IMR-90 (cell line): ENCODE results near the gene RFX3. TPM values are rescaled to one million over a fixed set of nuclear protein-coding genes. Genes with fewer than 3 reads are reported as not detected.

Experiments used
- ATAC-seq: fragments of 200-7000 bp; cut with Tn5 transposase; 2 replicates; pipeline ENCODE4 v1.9.1; 2020; ENCODE audit warnings: low read depth, mild to moderate bottlenecking, moderate library complexity
- BruUV-seq: library from RNA; stranded (reverse); fragments of 400-500 nt; replicated peaks from 2 replicates; lab custom pipeline; 2021; lab: Mats Ljungman, UMichigan
- CTCF ChIA-PET: fragments of 300-600 bp; formaldehyde crosslinking; extraction: SDS; loops from one replicate; lab custom pipeline; 2021; ENCODE audit warnings: antibody characterized with exemption; lab: Yijun Ruan, JAX
- POLR2A ChIA-PET: fragments of 300-600 bp; sonication (Branson Sonifier 250); formaldehyde crosslinking; loops from one replicate; lab custom pipeline; 2022; ENCODE audit warnings: antibody characterized with exemption; ENCODE audit not compliant: unreplicated experiment; lab: Charles Lee
- DNase-seq: peaks from one replicate; pipeline ENCODE4 v3.0.0; 2013
- H2AFZ ChIP-seq: replicated peaks from 2 replicates; pipeline ENCODE3; 2013; ENCODE audit warnings: low read length, mild to moderate bottlenecking; ENCODE audit not compliant: poor library complexity
- H2AK5ac ChIP-seq: 2 replicates; pipeline ENCODE4 v1.6.1; 2013; ENCODE audit warnings: low read depth, low read length, inconsistent platforms
- H2AK9ac ChIP-seq: replicated peaks from 2 replicates; pipeline ENCODE3; 2013; ENCODE audit warnings: mild to moderate bottlenecking, low read depth, low read length, moderate library complexity; ENCODE audit not compliant: poor library complexity
- H2BK120ac ChIP-seq: 2 replicates; pipeline ENCODE4 v1.6.1; 2013; ENCODE audit warnings: low read depth, low read length, inconsistent platforms
- H2BK15ac ChIP-seq: 3 replicates; pipeline ENCODE4 v1.6.1; 2013; ENCODE audit warnings: low read depth, low read length, inconsistent platforms
- H2BK20ac ChIP-seq: 2 replicates; pipeline ENCODE4 v1.6.1; 2013; ENCODE audit warnings: low read depth, mild to moderate bottlenecking, inconsistent platforms, low read length, moderate library complexity
- H2BK5ac ChIP-seq: 2 replicates; pipeline ENCODE4 v1.6.1; 2013; ENCODE audit warnings: mild to moderate bottlenecking, low read depth, low read length, inconsistent platforms; ENCODE audit not compliant: poor library complexity, severe bottlenecking
- H3K14ac ChIP-seq: replicated peaks from 2 replicates; pipeline ENCODE4 v1.6.1; 2013; ENCODE audit warnings: low read depth, low read length, inconsistent platforms
- H3K18ac ChIP-seq: 2 replicates; pipeline ENCODE4 v1.6.1; 2013; ENCODE audit warnings: low read depth, low read length, control low read depth
- H3K23ac ChIP-seq: 2 replicates; pipeline ENCODE4 v1.6.1; 2013; ENCODE audit warnings: low read depth, low read length, inconsistent platforms
- H3K27ac ChIP-seq: 2 replicates; pipeline ENCODE4 v1.5.1; 2013; ENCODE audit warnings: mild to moderate bottlenecking, control low read depth, low read length; ENCODE audit not compliant: insufficient read depth
- H3K27me3 ChIP-seq: 2 replicates; pipeline ENCODE4 v1.6.1; 2013; ENCODE audit warnings: low read length; ENCODE audit not compliant: control insufficient read depth, insufficient read depth
- H3K36me3 ChIP-seq: 2 replicates; pipeline ENCODE4 v1.6.1; 2013; ENCODE audit warnings: low read length, mixed read lengths; ENCODE audit not compliant: control insufficient read depth, insufficient read depth
- H3K4ac ChIP-seq: 2 replicates; pipeline ENCODE4 v1.6.1; 2013; ENCODE audit warnings: low read depth, low read length, inconsistent platforms
- H3K4me1 ChIP-seq: 2 replicates; pipeline ENCODE4 v1.6.1; 2013; ENCODE audit warnings: low read length, mixed read lengths; ENCODE audit not compliant: control insufficient read depth, insufficient read depth
- H3K4me2 ChIP-seq: 2 replicates; pipeline ENCODE4 v1.6.1; 2013; ENCODE audit warnings: low read depth, mild to moderate bottlenecking, control low read depth, low read length, moderate library complexity
- H3K4me3 ChIP-seq: 2 replicates; pipeline ENCODE4 v1.5.1; 2013; ENCODE audit warnings: low read depth, mild to moderate bottlenecking, control low read depth, low read length, moderate library complexity; ENCODE audit not compliant: insufficient read depth
- H3K56ac ChIP-seq: 2 replicates; pipeline ENCODE4 v1.6.1; 2013; ENCODE audit warnings: low read length, inconsistent platforms; ENCODE audit not compliant: insufficient read depth; ENCODE audit errors: extremely low read depth
- H3K79me1 ChIP-seq, 2 experiments: 2 replicates each; pipeline ENCODE4 v1.6.1; 2013; ENCODE audit warnings: low read length in 2 of 2, inconsistent platforms in 1 of 2, low read depth in 1 of 2
- H3K9ac ChIP-seq: 2 replicates; pipeline ENCODE4 v1.6.1; 2013; ENCODE audit warnings: low read depth, low read length, control low read depth
- H3K9me1 ChIP-seq: 2 replicates; pipeline ENCODE4 v1.6.1; 2013; ENCODE audit warnings: low read length, inconsistent platforms; ENCODE audit not compliant: insufficient read depth
- H3K9me3 ChIP-seq: 2 replicates; pipeline ENCODE4 v1.6.1; 2013; ENCODE audit warnings: low read length; ENCODE audit not compliant: control insufficient read depth, insufficient read depth
- H4K20me1 ChIP-seq: 2 replicates; pipeline ENCODE4 v1.6.1; 2013; ENCODE audit warnings: low read length, inconsistent platforms; ENCODE audit not compliant: insufficient read depth
- H4K5ac ChIP-seq: 2 replicates; pipeline ENCODE4 v1.6.1; 2013; ENCODE audit warnings: mild to moderate bottlenecking, low read depth, low read length, control low read depth
- H4K8ac ChIP-seq, 2 experiments: 2 replicates each; pipeline ENCODE4 v1.6.1; 2013; ENCODE audit warnings: low read depth in 2 of 2, low read length in 2 of 2, control low read depth in 1 of 2, inconsistent platforms in 1 of 2
- H4K91ac ChIP-seq: 2 replicates; pipeline ENCODE4 v1.6.1; 2013; ENCODE audit warnings: low read depth, low read length, inconsistent platforms; ENCODE audit not compliant: insufficient read depth
- BHLHE40 ChIP-seq: fragments of 150-350 bp; IDR thresholded peaks from 2 replicates; pipeline ENCODE4 v1.6.1; 2016; ENCODE audit warnings: mild to moderate bottlenecking, low read depth, low read length
- CEBPB ChIP-seq: IDR thresholded peaks from 2 replicates; pipeline ENCODE4 v1.6.1; 2012; ENCODE audit warnings: low read depth, low read length, improper control_type of control experiment
- CHD1 ChIP-seq: IDR thresholded peaks from 2 replicates; pipeline ENCODE4 v1.6.1; 2012; ENCODE audit warnings: low read depth, low read length, improper control_type of control experiment
- CTCF ChIP-seq: conservative IDR thresholded peaks from 2 replicates; pipeline ENCODE4 v1.5.1; 2012; ENCODE audit warnings: mild to moderate bottlenecking, low read depth, low read length, improper control_type of control experiment
- ELK1 ChIP-seq: fragments of 150-350 bp; IDR thresholded peaks from 2 replicates; pipeline ENCODE4 v1.6.1; 2016; ENCODE audit warnings: low read depth, mild to moderate bottlenecking, low read length, moderate library complexity, borderline replicate concordance
- FOS ChIP-seq: fragments of 150-350 bp; IDR thresholded peaks from 2 replicates; pipeline ENCODE4 v1.6.1; 2016; ENCODE audit warnings: low read depth, low read length
- MAFK ChIP-seq: IDR thresholded peaks from 2 replicates; pipeline ENCODE4 v1.6.1; 2012; ENCODE audit warnings: low read depth, low read length, improper control_type of control experiment
- MAZ ChIP-seq: IDR thresholded peaks from 2 replicates; pipeline ENCODE4 v1.6.1; 2012; ENCODE audit warnings: low read depth, mild to moderate bottlenecking, low read length, improper control_type of control experiment, moderate library complexity, borderline replicate concordance
- MXI1 ChIP-seq: IDR thresholded peaks from 2 replicates; pipeline ENCODE4 v1.6.1; 2012; ENCODE audit warnings: low read depth, mild to moderate bottlenecking, low read length, moderate library complexity, borderline replicate concordance
- NFE2L2 ChIP-seq: fragments of 150-350 bp; IDR thresholded peaks from 2 replicates; pipeline ENCODE4 v1.6.1; 2016; ENCODE audit warnings: low read depth, mild to moderate bottlenecking, low read length
- POLR2A ChIP-seq: IDR thresholded peaks from 2 replicates; pipeline ENCODE4 v1.6.1; 2012; ENCODE audit warnings: mild to moderate bottlenecking, low read depth, low read length
- RAD21 ChIP-seq: IDR thresholded peaks from 2 replicates; pipeline ENCODE4 v1.6.1; 2012; ENCODE audit warnings: low read length, improper control_type of control experiment
- RCOR1 ChIP-seq: IDR thresholded peaks from 2 replicates; pipeline ENCODE4 v1.6.1; 2012; ENCODE audit warnings: mild to moderate bottlenecking, low read length, improper control_type of control experiment; ENCODE audit not compliant: insufficient replicate concordance
- RFX5 ChIP-seq: IDR thresholded peaks from 2 replicates; pipeline ENCODE4 v1.8.0; 2012; ENCODE audit warnings: low read depth, mild to moderate bottlenecking, low read length, moderate library complexity
- SMC3 ChIP-seq: fragments of 150-350 bp; IDR thresholded peaks from 2 replicates; pipeline ENCODE4 v1.6.1; 2016; ENCODE audit warnings: low read depth, mild to moderate bottlenecking, antibody characterized with exemption, low read length, moderate library complexity
- USF2 ChIP-seq: fragments of 150-350 bp; IDR thresholded peaks from 2 replicates; pipeline ENCODE4 v1.6.1; 2017; ENCODE audit warnings: mild to moderate bottlenecking, antibody characterized with exemption, low read length, low read depth
- WGBS, 2 experiments: methylation state at CpG; one replicate each; pipeline versions ENCODE4 v1.1.5 to v1.1.7; 2013; ENCODE audit warnings: missing lambda C conversion rate in 2 of 2; ENCODE audit not compliant: insufficient read length in 1 of 2; ENCODE audit errors: extremely low coverage in 2 of 2; 5-methylcytosine and 5-hydroxymethylcytosine counted together
- dilution Hi-C: fragments of 300-500 bp; cut with HindIII; formaldehyde crosslinking; loops from one replicate; pipeline ENCODE4 v1.14.3; 2018; ENCODE audit warnings: low sequenced_read_pairs; ENCODE audit not compliant: unreplicated experiment
- in situ Hi-C: fragments of 300-500 bp; cut with MboI; formaldehyde crosslinking; loops from 3 replicates; pipeline ENCODE4 v1.14.3; 2019; ENCODE audit warnings: low sequenced_read_pairs, inconsistent platforms, mixed read lengths
- intact Hi-C: fragments of 100-400 bp; cut with micrococcal nuclease; formaldehyde crosslinking; loops from 2 replicates; pipeline ENCODE4 v1.10.0; 2022
- polyA plus RNA-seq, 3 experiments: library from polyadenylated mRNA; depleted of rRNA; stranded (reverse); fragments of >200 nt; gene quantifications; 2 replicates each; pipeline ENCODE4 v1.2.3, GENCODE V29; 2012; ENCODE audit warnings: low replicate concordance in 1 of 3
- total RNA-seq: library from RNA; depleted of rRNA; stranded (reverse); fragments of >200 nt; gene quantifications from 2 replicates; pipeline ENCODE4 v1.2.3, GENCODE V29; 2012

Gene RFX3
- total and polyA plus RNA-seq, 2 of the 4 experiments (the other 2 are of a cell fraction), result 1.7 to 2.7 TPM

- Histone ChIP-seq H3K23ac (no peak overlapping the region), H3K9me3 (no peaks in the 10 kb centered on the region), H3K4me3 (no peak overlapping the region), H3K27me3 (no peaks in the 10 kb centered on the region), H3K27ac (no peak overlapping the region), H3K4me1 (peaks cover 2% of the 10 kb centered on the region; the same call in 1 of the 2 replicates), H3K36me3 (no peaks in the 10 kb centered on the region), H3K18ac (no peak overlapping the region), H2BK120ac (no peak overlapping the region), H3K4ac (no peak overlapping the region), H3K9ac (no peak overlapping the region), H4K5ac (no peak overlapping the region), H4K20me1 (no peaks in the 10 kb centered on the region), H3K14ac (no peak overlapping the region), H2AK5ac (no peak overlapping the region), H3K9me1 (no peaks in the 10 kb centered on the region), H2AFZ (no peak overlapping the region), H2AK9ac (no peak overlapping the region), H4K91ac (no peak overlapping the region), H2BK5ac (no peak overlapping the region), H2BK20ac (no peak overlapping the region), H4K8ac (no peak overlapping the region), H3K79me1 (no peaks in the 10 kb centered on the region), H2BK15ac (no peak overlapping the region), H3K56ac (no peak overlapping the region), H3K4me2 (no peak overlapping the region)
- in situ Hi-C loops, result no loop called here
- POLR2A ChIA-PET, result no interaction called here
- CTCF ChIA-PET, result no interaction called here
- ATAC-seq (no peak), DNase-seq (no peak)
- intact Hi-C loops, result no loop called here
- BruUV-seq, result no TSS peak
- WGBS, 2 experiments, result no CpG with 5 or more reads among the region's 3 CpGs
- no peak for TF ChIP-seq CHD1
- TF ChIP-seq USF2, result no peak
- no peak for TF ChIP-seq SMC3
- no peak for TF ChIP-seq ELK1
- TF ChIP-seq MXI1, result no peak
- no peak for TF ChIP-seq NFE2L2
- TF ChIP-seq RAD21, result no peak
- no peak for TF ChIP-seq CTCF
- no peak for TF ChIP-seq MAZ
- no peak for TF ChIP-seq CEBPB
- no peak for TF ChIP-seq POLR2A
- TF ChIP-seq BHLHE40, result no peak
- TF ChIP-seq MAFK, result no peak
- no peak for TF ChIP-seq FOS
- TF ChIP-seq RFX5, result no peak
- TF ChIP-seq RCOR1, result no peak
- dilution Hi-C loops, result no loop called here
Observed at GRCh38 chr9:3431890-3432289, 93.9 kb downstream of the RFX3 start.
